ENCODE results near the gene GMNC.
"Not testable (repeated sequence)": the region's sequence is repeated elsewhere in the genome, so short reads cannot be mapped to it uniquely, and the experiment has no call there.

The GMNC gene

GRCh38 chr3:190862209-190863118 lies at the start of gene GMNC:
TSS of gene GMNC (minus strand) at chr3:190862694. CDS start at chr3:190862615, 79 bp downstream.
- no peak for DNase-seq

- no peak for DNase-seq
These were observed 48.9 kb upstream of the GMNC start for GRCh38 chr3:190911382-190911781.

GRCh38 chr3:190909908-190910307 lies 47.4 kb upstream of the GMNC start:
- no peak for DNase-seq

GRCh38 chr3:190903156-190903555 lies 40.7 kb upstream of the GMNC start:
- DNase-seq = no peak

GRCh38 chr3:190902292-190902691 lies 39.8 kb upstream of the GMNC start:
- DNase-seq = no peak

- DNase-seq = no peak
These were observed 30.0 kb upstream of the GMNC start for GRCh38 chr3:190892395-190892902.

GRCh38 chr3:190886945-190887344 lies 24.5 kb upstream of the GMNC start:
- no peak for DNase-seq

GRCh38 chr3:190883973-190884832 lies 21.7 kb upstream of the GMNC start:
- no peak for DNase-seq

GRCh38 chr3:190883141-190883540 lies 20.6 kb upstream of the GMNC start:
- DNase-seq = no peak

- no peak for DNase-seq
These were observed 15.4 kb upstream of the GMNC start for GRCh38 chr3:190877925-190878324.

- not testable (repeated sequence) for DNase-seq
These were observed 13.9 kb upstream of the GMNC start for GRCh38 chr3:190876433-190876832.

GRCh38 chr3:190875061-190875460 lies 12.6 kb upstream of the GMNC start:
- DNase-seq = not testable (repeated sequence)

GRCh38 chr3:190870127-190870526 lies 7.6 kb upstream of the GMNC start:
- no peak for DNase-seq

GRCh38 chr3:190867071-190867470 lies 4.6 kb upstream of the GMNC start:
- DNase-seq = no peak

GRCh38 chr3:190865828-190866227 lies 3.3 kb upstream of the GMNC start:
- no peak for DNase-seq

GRCh38 chr3:190865419-190865818 lies 2.9 kb upstream of the GMNC start:
- no peak for DNase-seq

GRCh38 chr3:190864002-190864401 lies 1.5 kb upstream of the GMNC start:
- DNase-seq = no peak

GRCh38 chr3:190863119-190863465 lies 598 bp upstream of the GMNC start:
- no peak for DNase-seq

GRCh38 chr3:190860521-190860920 lies 2.0 kb downstream of the GMNC start:
- DNase-seq = no peak

GRCh38 chr3:190855151-190855550 lies 7.3 kb downstream of the GMNC start:
- no peak for DNase-seq

GRCh38 chr3:190854062-190854461 lies 8.4 kb downstream of the GMNC start:
- DNase-seq = no peak

GRCh38 chr3:190853464-190853863 lies 9.0 kb downstream of the GMNC start:
- no peak for DNase-seq

GRCh38 chr3:190849607-190850006 lies 12.9 kb downstream of the GMNC start:
- DNase-seq = no peak

- no peak for DNase-seq
These were observed 13.6 kb downstream of the GMNC start for GRCh38 chr3:190848870-190849269.

Data from CD4-positive, alpha-beta T cell treated with Interleukin-6 for 4 hours (primary cell).